ENCODE results near the gene SIRPA.
"Not testable (repeated sequence)": the region's sequence is repeated elsewhere in the genome, so short reads cannot be mapped to it uniquely, and the experiment has no call there.

Gene SIRPA

DNA sequence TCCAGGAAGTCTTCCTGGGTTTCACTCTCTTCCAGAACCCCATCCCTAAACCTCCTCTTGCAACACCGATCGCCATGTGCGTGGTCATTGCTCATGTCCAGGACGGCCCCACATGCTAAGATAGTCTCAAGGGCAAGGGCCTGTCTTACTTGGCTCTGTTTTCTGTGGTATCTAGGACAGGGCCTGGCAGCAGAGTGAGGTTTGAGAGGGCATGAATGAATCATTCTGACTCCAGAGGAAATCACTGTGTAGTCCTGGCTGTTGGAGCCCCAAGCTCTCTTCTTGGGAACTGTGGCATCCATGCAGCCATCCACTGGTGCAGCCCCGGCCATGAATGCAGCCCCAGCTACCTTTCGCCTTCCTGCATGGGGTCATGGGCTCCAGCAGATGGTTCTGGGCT is 12.4 kb downstream of the SIRPA start:
- DNase-seq (ENCODE audit: low read depth), result no peak

DNA sequence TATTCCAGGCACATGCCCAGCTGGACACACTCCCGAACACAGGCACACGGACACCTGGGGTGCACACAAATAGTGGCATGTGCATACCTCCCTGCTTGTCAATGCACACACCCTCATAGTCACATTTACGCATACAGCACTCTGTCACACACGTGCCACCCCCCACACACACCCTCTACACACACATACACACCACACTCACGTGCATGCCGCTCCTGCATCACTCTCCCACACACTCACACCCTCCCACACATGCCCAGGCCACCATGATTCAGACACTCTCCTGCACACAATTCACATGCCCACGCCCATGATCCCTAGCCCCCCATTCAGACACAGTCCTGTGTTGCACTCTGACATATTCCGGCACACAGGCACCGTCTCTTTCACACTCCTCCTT is 13.0 kb downstream of the SIRPA start:
- DNase-seq (ENCODE audit: low read depth), result no peak

DNA sequence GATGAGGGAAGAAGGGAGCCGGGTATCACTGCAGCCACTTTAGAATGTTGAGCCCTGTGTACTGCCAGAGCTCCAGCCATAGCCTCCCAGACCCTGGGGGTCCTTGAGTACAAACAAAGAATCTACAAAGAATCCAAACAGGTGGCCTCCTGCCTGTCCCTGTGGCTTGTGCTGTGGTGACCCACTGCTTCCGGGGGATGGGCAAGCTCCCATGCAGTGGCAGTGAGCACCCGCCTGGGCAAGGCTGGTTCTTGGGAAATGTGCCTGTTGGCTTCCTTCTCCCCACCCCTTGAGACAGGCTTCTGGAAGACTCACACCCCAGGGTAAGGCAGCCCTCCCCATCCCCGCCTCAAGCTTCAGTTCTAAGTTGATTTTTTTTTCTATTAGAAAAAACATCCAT is 13.9 kb downstream of the SIRPA start:
- DNase-seq (ENCODE audit: low read depth), result no peak

DNA sequence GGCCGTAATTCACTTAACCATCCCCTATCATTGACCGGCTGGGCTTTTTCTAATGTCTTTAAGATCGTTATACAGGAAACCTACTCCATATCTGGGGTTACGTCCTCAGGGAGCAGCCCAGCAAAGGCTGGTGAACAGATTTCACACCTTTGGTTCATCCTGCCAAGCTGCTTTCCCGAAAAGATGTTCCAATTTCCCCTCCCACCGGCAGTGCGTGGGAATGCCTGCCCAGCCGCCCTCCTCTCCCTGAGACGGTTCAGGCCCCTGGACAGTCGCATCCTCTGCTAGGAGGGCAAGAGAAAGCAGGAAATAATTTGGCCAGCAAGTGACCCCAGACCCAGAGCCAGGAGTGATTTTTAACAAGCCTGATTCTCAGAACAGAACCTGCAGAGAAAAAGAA is 16.3 kb downstream of the SIRPA start:
- no peak for DNase-seq (ENCODE audit: low read depth)

DNA sequence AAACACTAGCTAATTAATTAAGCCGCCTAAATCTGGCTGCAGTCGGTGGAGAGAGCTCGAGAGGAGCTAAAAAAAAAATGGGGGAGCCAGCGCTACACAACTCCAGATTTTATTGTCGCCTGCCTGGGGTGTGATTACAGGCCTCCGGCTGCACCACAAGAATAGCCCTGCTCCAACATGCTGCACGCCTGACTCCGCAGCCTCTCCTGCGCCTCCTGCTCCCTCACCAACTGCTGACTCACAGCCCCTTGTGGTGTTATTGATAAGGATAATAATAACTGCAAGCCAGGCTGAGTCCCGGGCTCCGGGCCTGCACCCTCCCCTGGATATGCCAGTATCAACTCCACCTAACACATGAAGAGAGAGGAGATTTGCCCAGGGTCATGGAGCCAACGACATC is 16.8 kb downstream of the SIRPA start:
- no peak for DNase-seq (ENCODE audit: low read depth)

DNA sequence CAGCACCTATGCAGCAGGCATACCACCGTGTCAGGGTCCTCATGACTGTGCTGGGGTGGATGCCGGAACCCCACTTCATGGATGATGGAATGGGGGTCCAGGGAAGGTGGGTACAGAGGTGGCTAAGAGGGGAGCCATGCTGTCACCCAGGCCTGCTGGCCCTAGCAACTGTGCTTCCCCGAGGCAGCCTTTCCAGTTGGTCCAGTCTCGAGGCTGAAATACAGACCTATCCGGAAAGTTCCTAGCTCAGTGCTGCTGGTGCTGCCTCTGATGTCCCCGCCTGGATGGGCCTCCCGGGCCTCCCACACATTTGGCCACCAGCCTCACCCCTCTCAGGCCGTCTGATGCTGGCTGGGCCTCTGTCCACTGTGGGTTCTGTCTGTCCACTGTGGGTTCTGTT is 17.4 kb downstream of the SIRPA start:
- no peak for DNase-seq (ENCODE audit: low read depth)

DNA sequence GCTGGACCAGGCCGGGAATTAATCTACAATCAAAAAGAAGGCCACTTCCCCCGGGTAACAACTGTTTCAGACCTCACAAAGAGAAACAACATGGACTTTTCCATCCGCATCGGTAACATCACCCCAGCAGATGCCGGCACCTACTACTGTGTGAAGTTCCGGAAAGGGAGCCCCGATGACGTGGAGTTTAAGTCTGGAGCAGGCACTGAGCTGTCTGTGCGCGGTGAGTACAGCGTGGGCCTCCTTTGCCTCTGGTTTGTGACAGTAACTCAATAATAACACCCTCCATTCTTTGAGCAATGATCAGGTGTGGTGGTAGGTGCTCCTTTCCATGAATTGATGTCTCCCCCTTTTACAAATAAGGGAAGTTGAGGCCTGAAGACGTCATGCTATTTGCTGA is 20.0 kb downstream of the SIRPA start:
- DNase-seq (ENCODE audit: low read depth), result not testable (repeated sequence)

DNA sequence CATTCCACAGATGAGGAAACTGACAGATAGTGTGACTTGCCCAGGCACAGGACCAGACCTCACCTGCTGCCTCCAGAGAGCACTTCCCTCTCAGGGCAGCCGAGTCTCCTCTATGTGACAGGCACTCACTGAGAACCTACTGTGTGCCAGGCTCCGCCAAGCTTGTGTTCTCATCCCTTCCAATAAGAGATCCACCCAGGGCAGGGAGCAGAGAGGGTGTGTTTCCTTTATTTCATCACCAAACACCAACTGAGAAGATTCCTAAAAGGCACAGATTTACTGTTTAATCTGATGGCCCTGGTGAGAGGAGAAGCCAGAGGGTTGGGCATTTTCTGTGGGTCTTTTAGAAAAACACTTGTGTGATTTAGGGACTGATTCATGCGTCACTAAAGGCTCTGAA is 20.5 kb downstream of the SIRPA start:
- no peak for DNase-seq (ENCODE audit: low read depth)

DNA sequence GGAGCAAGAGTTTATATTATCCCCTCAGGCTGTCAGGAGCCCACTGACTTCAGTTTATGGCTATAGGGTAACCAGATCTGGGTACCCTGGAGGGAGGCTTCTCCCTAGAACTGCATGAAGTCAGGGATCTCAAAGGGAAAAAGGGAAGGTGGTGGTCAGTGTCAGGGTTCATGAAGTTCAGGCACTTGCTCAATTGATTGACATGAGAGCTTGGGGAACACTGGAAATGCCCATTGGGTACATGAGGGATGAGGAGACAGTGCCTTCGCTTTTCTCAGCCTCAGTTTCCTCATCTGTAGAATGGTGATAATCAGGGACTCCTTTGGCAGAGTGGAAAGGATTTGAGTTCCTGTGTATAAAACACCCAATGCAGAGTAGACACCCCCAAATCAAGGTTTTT is 22.6 kb downstream of the SIRPA start:
- no peak for DNase-seq (ENCODE audit: low read depth)

DNA sequence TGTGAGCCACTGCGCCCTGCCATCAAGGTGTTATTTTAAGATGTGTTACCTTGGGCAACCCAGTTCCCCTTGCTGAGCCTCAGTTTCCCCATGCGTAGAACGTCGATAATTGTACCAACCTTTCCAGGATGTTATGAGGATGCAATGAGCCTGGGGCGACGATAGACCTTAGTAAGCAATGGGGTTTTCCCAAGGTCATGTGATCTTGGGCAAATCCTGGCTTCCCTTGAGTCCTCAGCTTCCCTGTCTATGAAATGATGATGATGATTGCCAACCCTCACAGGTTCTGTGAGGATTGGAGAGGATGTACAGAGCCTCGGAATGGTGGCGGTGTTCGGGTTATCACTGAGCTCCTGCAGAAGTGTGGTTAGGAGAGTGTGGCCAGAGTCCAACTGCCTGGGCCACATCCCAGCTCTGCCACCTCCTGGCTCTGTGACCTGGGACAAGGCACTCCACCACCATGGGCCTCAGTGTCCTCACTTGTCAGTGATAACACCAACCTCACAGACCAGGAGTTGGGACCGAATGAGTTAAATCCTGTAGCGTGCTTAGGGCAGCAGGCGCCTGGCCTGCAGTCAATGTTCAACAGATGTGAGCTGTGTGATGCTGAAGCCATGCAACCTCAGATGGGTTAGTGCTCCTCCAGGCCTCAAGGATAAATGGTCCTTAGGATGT is 23.4 kb downstream of the SIRPA start:
- no peak for DNase-seq (ENCODE audit: low read depth)

DNA sequence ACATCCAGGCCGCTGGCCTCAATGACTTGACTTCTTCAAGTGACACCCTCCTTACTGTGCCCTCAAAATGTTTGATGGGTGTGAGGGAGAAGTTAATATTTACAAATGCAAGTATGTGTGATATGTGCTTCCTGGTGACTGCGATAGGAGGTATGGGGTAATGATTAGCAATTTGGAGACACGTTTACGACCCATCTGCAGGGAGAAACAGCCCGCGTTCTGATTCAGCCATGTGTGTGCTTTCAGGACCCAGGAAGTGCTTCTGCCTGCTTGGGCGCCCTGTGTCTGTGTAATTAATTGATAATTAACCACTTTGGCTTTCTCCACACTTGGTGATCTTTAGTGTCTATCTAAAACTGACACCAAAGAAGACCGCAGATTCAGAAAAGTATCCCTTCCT is 25.0 kb downstream of the SIRPA start:
- DNase-seq (ENCODE audit: low read depth), result no peak

DNA sequence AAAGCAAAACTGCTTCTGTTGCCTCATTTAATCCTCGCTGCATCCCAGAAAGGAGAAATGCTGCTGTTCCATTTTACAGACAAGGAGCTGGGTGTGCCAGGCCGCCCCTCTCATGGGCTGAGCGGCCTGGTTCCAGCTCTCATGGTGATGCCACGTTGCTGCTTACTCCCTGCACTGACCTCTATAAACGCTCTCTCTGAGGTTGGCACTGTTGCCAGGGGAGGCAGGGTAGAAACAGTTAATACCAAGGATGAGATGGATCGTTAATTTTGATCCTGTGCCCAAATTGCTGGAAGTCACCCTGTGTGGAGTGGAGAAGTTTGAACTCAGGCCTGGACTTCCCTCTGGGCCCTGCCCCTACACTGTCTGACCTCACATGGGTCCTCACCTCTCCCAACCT is 25.6 kb downstream of the SIRPA start:
- no peak for DNase-seq (ENCODE audit: low read depth)

DNA sequence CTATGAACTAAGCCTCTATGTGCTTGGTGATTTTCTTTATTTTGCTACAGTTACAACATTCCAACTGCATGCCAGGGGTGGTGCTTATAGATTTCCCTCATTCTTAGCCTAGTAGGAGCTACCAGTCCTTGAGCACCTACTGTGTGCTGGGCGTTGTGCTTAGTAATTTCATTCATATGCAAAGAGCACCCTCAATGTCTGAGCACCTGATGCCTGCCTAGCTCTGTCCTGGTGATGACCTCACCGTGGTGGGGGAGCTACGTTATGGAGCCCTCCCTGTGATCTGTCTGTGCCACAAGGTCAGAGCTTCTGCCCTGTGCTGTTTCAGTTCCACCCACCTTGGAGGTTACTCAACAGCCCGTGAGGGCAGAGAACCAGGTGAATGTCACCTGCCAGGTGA is 26.8 kb downstream of the SIRPA start:
- not testable (repeated sequence) for DNase-seq (ENCODE audit: low read depth)

DNA sequence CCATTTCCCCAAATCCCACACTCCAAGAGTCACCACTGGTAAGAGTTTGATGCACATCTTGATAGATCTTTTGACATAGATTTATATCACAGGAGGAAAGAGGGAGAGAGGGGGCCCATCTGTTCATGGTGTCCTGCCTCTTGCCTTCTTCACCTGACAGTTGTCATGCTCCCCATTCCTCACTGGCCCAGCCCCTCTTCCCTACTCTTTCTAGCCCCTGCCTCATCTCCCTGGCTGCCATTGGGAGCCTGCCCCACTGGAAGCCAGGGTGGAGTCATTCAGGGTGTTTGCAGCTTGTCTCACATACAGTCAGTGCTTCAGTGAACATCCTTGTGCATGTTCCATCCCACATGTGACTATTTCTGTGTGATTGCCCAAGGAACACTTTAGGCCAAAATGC is 27.6 kb downstream of the SIRPA start:
- DNase-seq (ENCODE audit: low read depth), result no peak

DNA sequence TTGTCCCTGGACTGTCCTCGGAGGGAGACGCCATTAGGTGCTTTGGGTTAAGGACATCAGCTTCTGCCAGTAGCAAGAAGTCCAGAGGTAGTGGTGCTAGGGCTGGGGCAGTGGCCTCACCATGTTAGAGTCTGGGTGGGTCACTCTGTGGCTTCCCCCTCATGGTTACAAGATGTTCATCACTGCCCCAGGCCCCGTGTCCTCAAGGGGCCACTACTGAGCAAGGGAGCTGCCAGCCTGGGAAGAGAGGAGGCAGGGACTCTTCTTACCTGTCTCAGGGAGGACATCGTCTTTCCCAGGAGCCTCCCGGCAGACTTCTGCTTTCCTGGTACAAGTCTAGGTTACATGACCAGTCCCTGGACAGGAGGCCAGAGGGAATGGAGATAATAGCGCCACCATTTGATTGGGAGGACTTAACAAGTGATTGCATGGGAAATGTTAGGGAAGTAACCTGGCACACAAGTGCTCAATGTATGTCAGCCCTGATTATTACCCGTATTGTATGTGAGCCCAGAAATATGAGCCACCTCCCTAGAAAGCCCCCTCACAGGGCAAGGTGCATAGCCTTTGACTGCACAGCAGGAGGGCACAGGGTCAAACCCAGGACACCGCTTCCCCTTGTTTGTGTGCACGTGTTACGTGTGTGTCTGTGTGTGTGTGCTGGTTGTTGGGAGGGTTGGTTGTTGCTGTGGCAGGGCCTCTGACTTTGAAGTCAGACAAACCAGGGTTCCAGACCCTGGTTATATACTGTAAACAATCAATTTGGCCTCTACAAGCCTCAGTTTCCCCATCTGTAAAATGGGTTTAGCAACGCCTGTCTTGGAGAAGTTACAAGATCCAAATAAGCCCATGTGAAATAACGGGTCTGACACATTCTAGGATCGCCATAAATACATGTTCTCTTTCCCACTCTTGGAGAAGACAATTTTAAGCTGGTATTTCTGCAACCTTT is 30.0 kb downstream of the SIRPA start:
- no peak for DNase-seq (ENCODE audit: low read depth)

DNA sequence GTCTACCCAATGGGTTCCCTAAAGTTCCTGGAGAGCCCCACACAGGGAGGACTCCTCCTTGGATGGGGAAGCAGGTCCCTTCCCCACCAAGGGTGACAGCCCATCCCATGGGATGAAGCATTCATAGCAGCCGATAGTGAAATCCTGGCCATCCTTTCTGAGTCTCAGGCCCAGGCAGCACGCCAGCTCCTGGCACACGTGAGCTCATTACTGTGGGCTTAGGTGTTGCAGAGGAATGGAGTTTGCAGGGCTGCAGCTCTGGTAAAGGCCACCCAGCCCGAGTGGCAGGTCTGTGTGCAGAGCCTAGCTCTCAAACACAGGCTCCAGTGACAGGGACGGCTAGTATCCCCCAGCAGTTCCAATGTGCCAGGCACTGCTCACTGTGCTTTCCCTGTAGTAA is 31.0 kb downstream of the SIRPA start:
- no peak for DNase-seq (ENCODE audit: low read depth)

DNA sequence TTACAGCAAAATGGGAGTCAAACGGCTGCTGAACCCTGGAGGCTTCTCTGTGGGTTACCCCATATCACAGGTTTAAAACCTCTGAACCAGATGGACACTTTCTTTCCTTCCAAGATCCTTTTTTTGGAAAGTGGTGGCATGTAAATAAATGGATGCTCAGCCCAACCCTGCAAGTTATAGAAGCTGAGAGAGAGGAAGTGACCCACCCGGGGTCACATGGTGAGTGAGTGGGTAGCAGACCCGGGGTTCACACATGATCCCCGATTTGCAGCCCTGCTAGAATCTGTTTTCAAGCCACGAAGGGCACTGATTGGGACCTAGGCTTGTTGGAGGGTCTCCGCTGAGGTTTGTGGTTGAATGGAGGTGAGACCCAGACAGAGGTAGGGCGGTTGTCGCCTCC is 32.0 kb downstream of the SIRPA start:
- no peak for DNase-seq (ENCODE audit: low read depth)

DNA sequence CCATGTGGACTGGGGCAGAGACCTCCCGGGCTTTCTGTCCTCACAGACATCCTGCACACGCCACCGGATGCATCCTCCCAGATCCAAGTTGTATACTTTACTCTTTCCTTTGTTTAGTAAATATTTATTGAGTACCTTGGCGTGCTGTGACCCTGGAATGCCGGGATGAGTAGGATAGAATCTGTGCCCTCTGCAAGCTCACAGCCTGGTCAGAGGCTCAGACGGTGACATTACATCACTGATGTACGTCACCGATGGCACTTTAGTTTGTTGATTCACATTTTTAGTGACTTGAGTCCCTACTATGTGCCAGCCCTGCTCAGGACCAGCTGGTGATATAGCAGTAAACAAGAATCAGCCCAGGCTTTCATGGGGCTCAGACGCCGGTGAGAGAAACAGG is 32.9 kb downstream of the SIRPA start:
- no peak for DNase-seq (ENCODE audit: low read depth)

DNA sequence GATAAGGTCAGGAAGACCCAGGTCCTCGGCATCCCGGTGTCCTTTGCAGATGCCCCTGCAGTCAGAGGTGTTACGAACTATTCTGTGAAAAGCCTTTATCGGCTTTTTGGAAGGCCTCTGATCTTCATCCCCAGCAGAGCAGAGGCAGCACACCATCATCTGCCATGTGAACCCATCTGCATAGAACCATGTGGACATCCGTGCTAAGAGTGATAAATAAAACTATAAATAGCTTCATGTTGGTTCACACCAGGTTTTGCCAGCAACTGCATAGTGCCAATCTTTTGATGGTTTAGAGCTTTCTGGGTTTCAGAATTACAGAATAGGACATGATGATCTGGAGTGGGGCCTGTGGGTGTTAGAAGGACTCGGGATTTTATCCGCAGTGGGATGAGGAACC is 33.6 kb downstream of the SIRPA start:
- no peak for DNase-seq (ENCODE audit: low read depth)

DNA sequence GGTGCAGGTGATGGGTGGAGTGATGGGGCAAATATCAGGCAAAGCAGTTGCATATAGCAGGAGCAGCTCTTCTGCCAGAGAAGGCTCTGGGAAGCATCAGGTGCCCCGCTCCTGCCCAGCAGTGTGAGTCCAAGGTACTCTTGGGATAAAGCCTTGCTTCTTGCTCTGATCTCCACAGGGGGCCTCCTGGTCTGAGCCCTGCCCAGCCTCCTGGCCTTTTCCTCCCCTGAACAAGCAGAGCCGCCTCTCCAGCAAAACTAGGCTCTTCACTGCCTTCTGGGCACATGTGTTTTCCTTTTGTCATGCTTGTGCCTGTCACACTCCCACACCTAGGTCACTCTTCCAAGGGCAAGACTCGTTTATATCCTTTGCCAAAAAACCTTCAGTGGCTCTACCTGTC is 34.3 kb downstream of the SIRPA start:
- no peak for DNase-seq (ENCODE audit: low read depth)

DNA sequence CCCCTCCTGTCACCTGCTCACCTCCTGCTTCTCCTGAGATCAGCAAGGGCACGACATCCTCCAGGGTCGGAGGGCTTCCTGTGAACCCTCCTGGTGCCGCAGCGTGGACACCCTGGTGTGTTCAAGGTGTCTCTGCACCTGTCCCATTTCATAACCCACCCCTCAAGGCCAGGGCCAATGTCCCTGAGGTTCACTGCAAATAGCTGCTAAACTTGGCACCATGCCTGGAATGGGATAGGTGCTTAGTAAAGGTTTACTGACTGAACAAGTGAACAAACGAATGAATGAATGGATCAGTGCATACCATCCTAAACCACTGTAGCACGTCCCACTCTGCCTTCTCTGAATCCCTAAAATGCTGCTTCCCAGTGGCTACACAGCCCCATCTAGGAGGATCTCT is 35.0 kb downstream of the SIRPA start:
- no peak for DNase-seq (ENCODE audit: low read depth)

DNA sequence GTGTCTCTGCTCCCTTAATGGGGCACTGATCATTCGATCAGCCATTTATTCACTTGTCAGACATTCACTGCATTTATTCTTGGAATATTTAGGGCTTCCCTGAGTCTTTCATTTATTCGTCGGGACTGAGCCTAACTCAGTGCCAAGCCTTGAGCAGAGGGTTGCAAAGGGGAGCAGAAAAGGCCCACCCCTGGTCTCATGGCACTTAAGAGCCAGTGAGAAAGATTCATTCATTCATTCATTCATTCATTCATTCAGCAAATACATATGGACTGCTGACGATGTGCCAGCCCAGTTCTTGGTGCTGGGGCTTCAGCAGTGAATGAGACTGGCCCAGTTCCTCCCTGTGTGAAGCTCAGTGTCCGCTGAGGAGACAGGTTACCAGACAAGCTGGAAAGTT is 36.6 kb downstream of the SIRPA start:
- DNase-seq (ENCODE audit: low read depth), result no peak

DNA sequence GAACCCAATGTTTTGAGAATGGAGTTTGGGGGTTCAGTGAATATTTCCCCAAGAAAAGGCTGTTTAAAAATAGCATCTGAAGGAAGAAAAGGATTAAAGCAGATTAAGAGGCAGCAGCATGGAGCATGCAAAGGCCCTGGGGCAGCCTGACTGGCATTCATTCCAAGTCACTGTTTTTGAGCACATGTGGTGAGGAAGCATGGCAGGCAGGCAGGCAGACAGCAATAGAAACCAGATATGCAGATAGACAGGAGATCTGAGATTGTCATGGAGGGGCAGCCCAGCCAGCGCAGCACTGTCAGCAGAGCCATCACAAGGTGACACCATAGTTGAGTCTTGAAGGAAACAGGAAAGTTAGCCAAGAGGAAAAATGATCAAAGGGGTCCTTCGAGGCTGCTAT is 37.8 kb downstream of the SIRPA start:
- DNase-seq (ENCODE audit: low read depth), result no peak

DNA sequence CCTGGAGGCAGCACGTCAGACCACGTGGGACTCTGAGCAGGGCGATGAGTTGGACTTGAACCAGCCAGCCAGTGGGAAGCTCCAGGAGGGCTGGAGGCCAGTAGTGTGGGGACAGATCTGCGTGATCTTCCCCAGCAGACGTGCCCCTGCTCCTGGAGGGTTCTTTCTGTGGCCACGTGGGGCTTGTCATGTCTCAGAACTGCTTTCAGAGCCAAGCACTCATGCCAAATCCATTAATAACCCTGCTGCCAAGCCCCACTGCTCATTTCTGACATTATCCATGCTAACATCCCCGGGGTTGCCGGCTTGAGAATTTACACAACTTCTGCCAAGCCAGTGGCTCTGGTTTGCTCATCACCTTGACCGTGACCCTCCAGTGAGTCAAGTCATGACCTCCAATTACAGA is 38.3 kb downstream of the SIRPA start:
- DNase-seq (ENCODE audit: low read depth), result no peak
